ENCODE data around the gene ATP8A1.

ATP8A1 gene

DNA sequence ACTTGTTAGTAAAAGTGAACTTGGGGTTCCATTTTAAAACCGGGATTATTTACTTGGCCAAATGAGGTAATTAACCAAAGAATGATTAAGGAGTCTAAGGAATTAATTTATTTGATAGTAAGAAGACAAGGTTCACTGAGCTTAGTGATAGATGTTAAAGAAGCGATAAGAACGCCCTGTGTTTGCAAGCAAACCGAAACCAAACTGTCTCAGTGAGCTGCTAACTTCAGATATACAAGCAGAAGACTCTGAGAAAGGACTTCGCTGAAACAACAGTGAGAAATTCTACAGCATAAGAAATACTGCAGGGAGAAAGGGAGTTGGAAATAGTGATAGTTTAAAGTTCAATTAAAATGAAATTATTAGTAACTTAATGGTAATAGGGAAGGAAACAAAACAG lies 297.2 kb downstream of the ATP8A1 start:
- DNase-seq = no peak

All from NCI-H774 (cell line).